Endothelial cell of umbilical vein (primary cell): ENCODE results near the gene MYH10. TPM values are rescaled to one million over a fixed set of nuclear protein-coding genes. Genes with fewer than 3 reads are reported as not detected.

Experiments
- BruUV-seq: library from RNA; stranded (reverse); fragments of 400-500 nt; replicated peaks from 2 replicates; lab custom pipeline; 2021; lab: Mats Ljungman, UMichigan
- CTCF ChIA-PET: fragments of 300-600, 350-600 bp; sonication (Branson Sonifier 250); formaldehyde crosslinking; loops from one replicate; lab custom pipeline; 2021; ENCODE audit warnings: antibody characterized with exemption, inconsistent platforms; lab: Charles Lee
- POLR2A ChIA-PET: fragments of 300-600, 350-600 bp; sonication (Branson Sonifier 250); formaldehyde crosslinking; loops from one replicate; lab custom pipeline; 2021; ENCODE audit warnings: antibody characterized with exemption, inconsistent platforms; lab: Charles Lee
- DNase-seq: peaks from one replicate; pipeline ENCODE4 v3.0.0-alpha.2; 2011; ENCODE audit warnings: low read depth, low spot score
- FAIRE-seq: peaks from 2 replicates; lab custom pipeline; 2011; peaks lifted over from hg19 to GRCh38; lab: Jason Lieb, UNC
- H2AFZ ChIP-seq: 2 replicates; pipeline ENCODE4 v1.6.0; 2012; ENCODE audit warnings: low read depth, low read length, control low read depth, inconsistent platforms
- H3K27ac ChIP-seq: 2 replicates; pipeline ENCODE4 v1.5.1; 2011; ENCODE audit warnings: low read depth, mild to moderate bottlenecking, control low read depth, low read length, moderate library complexity; ENCODE audit not compliant: insufficient read depth
- H3K27me3 ChIP-seq, 2 experiments: 2 replicates each; pipeline versions ENCODE4 v1.6.0 to v1.6.1; 2011; ENCODE audit warnings: low read length in 2 of 2, mixed read lengths in 1 of 2; ENCODE audit not compliant: control insufficient read depth in 2 of 2, insufficient read depth in 2 of 2
- H3K36me3 ChIP-seq, 2 experiments: 2 replicates in 1 of 2; 3 replicates in 1 of 2; pipeline ENCODE4 v1.5.1; 2011; ENCODE audit warnings: low read length in 2 of 2, mild to moderate bottlenecking in 1 of 2, moderate library complexity in 1 of 2; ENCODE audit not compliant: control insufficient read depth in 2 of 2, insufficient read depth in 2 of 2; ENCODE audit errors: extremely low read depth in 1 of 2
- H3K4me1 ChIP-seq: 3 replicates; pipeline ENCODE4 v1.5.1; 2011; ENCODE audit warnings: mild to moderate bottlenecking, low read length; ENCODE audit not compliant: control insufficient read depth, insufficient read depth; ENCODE audit errors: extremely low read depth
- H3K4me2 ChIP-seq: 2 replicates; pipeline ENCODE4 v1.6.1; 2011; ENCODE audit warnings: low read length, control low read depth, mixed read lengths; ENCODE audit not compliant: insufficient read depth
- H3K4me3 ChIP-seq, 3 experiments: fragments of 200-600 bp in 1 of 3; sonication (generic), shearing (Covaris generic) in 1 of 3; replicated peaks in 1 of 3; 2 replicates each; pipeline ENCODE4 v1.5.1; 2011 to 2016; ENCODE audit warnings: control low read depth in 3 of 3, low read length in 3 of 3, mild to moderate bottlenecking in 2 of 3, inconsistent platforms in 1 of 3, low read depth in 1 of 3, moderate library complexity in 1 of 3; ENCODE audit not compliant: insufficient read depth in 1 of 3
- H3K79me2 ChIP-seq: 2 replicates; pipeline ENCODE4 v1.6.0; 2012; ENCODE audit warnings: low read length, inconsistent platforms; ENCODE audit not compliant: control insufficient read depth, insufficient read depth
- H3K9ac ChIP-seq: replicated peaks from 2 replicates; pipeline ENCODE3; 2011; ENCODE audit warnings: low read length, control low read depth; ENCODE audit not compliant: insufficient read depth; ENCODE audit errors: extremely low read depth
- H3K9me1 ChIP-seq: replicated peaks from 3 replicates; pipeline ENCODE4 v1.6.0; 2011; ENCODE audit warnings: mild to moderate bottlenecking, low read length; ENCODE audit not compliant: control insufficient read depth, insufficient read depth; ENCODE audit errors: extremely low read depth
- H3K9me3 ChIP-seq: replicated peaks from 2 replicates; pipeline ENCODE4 v1.5.1; 2012; ENCODE audit warnings: low read length, inconsistent platforms; ENCODE audit not compliant: control insufficient read depth, insufficient read depth
- H4K20me1 ChIP-seq: replicated peaks from 2 replicates; pipeline ENCODE3; 2011; ENCODE audit warnings: mild to moderate bottlenecking, low read length; ENCODE audit not compliant: control insufficient read depth, insufficient read depth; ENCODE audit errors: extremely low read depth
- CTCF ChIP-seq, 2 donors: IDR thresholded peaks; 1 replicate in 1 of 2; 2 replicates in 1 of 2; pipeline ENCODE4 v1.5.1; 2011; ENCODE audit warnings: low read length in 2 of 2, mild to moderate bottlenecking in 2 of 2, moderate library complexity in 2 of 2, control low read depth in 1 of 2, inconsistent platforms in 1 of 2, low read depth in 1 of 2; ENCODE audit not compliant: insufficient read depth in 1 of 2; ENCODE audit errors: extremely low read depth in 1 of 2
- EZH2 ChIP-seq: IDR thresholded peaks from 2 replicates; pipeline ENCODE4 v1.6.1; 2012; ENCODE audit warnings: borderline replicate concordance, low read depth, mild to moderate bottlenecking, moderate library complexity, low read length, inconsistent platforms; ENCODE audit not compliant: severe bottlenecking
- FOS ChIP-seq: IDR thresholded peaks from 2 replicates; pipeline ENCODE4 v1.6.1; 2011; ENCODE audit warnings: mild to moderate bottlenecking, low read length, moderate library complexity, borderline replicate concordance; ENCODE audit not compliant: insufficient read depth
- GATA2 ChIP-seq: IDR thresholded peaks from 2 replicates; pipeline ENCODE4 v1.7.0; 2011; ENCODE audit warnings: low read depth, mild to moderate bottlenecking, moderate library complexity, mixed read lengths, low read length; ENCODE audit not compliant: insufficient read length, insufficient read depth
- JUN ChIP-seq: IDR thresholded peaks from 2 replicates; pipeline ENCODE4 v1.6.1; 2011; ENCODE audit warnings: borderline replicate concordance, low read depth; ENCODE audit not compliant: insufficient read length, insufficient read depth
- MAX ChIP-seq: IDR thresholded peaks from 2 replicates; pipeline ENCODE4 v1.6.1; 2011; ENCODE audit not compliant: insufficient read depth, insufficient read length
- MYC ChIP-seq: IDR thresholded peaks from one replicate; pipeline ENCODE4 v1.6.1; 2011; ENCODE audit warnings: mild to moderate bottlenecking, low read depth, low read length
- POLR2A ChIP-seq: IDR thresholded peaks from 2 replicates; pipeline ENCODE4 v1.6.1; 2012; ENCODE audit warnings: low read depth, mild to moderate bottlenecking, control low read depth, low read length
- POLR2AphosphoS5 ChIP-seq: IDR thresholded peaks from 2 replicates; pipeline ENCODE4 v1.6.1; 2012; ENCODE audit warnings: low read depth, mild to moderate bottlenecking, control low read depth, low read length, moderate library complexity; ENCODE audit not compliant: insufficient read depth
- dilution Hi-C: fragments of 300-500 bp; cut with MboI; formaldehyde crosslinking; loops from one replicate; pipeline ENCODE4 v1.15.0; 2019; ENCODE audit warnings: low sequenced_read_pairs; ENCODE audit not compliant: extremely low pct_ligation_motif_present
- intact Hi-C: fragments of 100-400 bp; cut with micrococcal nuclease; formaldehyde crosslinking; loops from one replicate; pipeline ENCODE4 v1.10.0; 2022
- polyA plus RNA-seq, 4 experiments: library from polyadenylated mRNA; depleted of rRNA in 3 of 4; stranded (reverse) in 3 of 4; unstranded in 1 of 4; fragments of >200 nt; gene quantifications; 2 replicates each; pipeline versions ENCODE4 v1.2.1 to v1.2.3, GENCODE V29; 2011 to 2012; ENCODE audit warnings: missing spikeins in 1 of 4
- total RNA-seq: library from RNA; stranded (reverse); gene quantifications from 2 replicates; pipeline ENCODE4 v1.2.3, GENCODE V29; 2021

MYH10 gene
- total and polyA plus RNA-seq, 2 donors (not counting 3 experiments of a cell fraction or from before 2014, with no cell fraction given): 73.4 to 232 TPM

GRCh38 chr17:8622191-8622590, 8.3 kb downstream of the MYH10 start:
- no peak for FAIRE-seq
- Histone ChIP-seq H3K27me3 (no peaks in the 10 kb centered on the region), H3K4me3 (no peak overlapping the region), H3K36me3 (peaks cover 2 to 12% of the 10 kb centered on the region in 2 experiments), H3K79me2 (peaks cover 30% of the 10 kb centered on the region), H3K9ac (no peak overlapping the region), H3K27ac (no peak overlapping the region), H3K4me1 (no peaks in the 10 kb centered on the region), H2AFZ (no peak overlapping the region), H3K9me3 (no peaks in the 10 kb centered on the region), H3K4me2 (no peak overlapping the region), H3K9me1 (no peaks in the 10 kb centered on the region), H4K20me1 (peaks cover 16% of the 10 kb centered on the region)
- intact Hi-C loops (no loop called here), dilution Hi-C loops (no loop called here)
- ChIA-PET POLR2A (no interaction called here), CTCF (no interaction called here)
- no TSS peak for BruUV-seq
- DNase-seq: no peak
- no peak for TF ChIP-seq GATA2
- no peak for TF ChIP-seq EZH2
- TF ChIP-seq MAX: no peak
- TF ChIP-seq FOS: no peak
- no peak for TF ChIP-seq CTCF (IDR thresholded peaks at IDR 0.05; ENCODE audit: extremely low read depth in 1 of 2, insufficient read depth in 1 of 2, low read depth in 1 of 2, low read length in 2 of 2)
- TF ChIP-seq JUN: no peak
- no peak for TF ChIP-seq MYC
- no peak for TF ChIP-seq POLR2AphosphoS5
- TF ChIP-seq POLR2A: no peak
